ENCODE results near the gene FAM50B. TPM values are rescaled to one million over a fixed set of nuclear protein-coding genes. Genes with fewer than 3 reads are reported as not detected.

The FAM50B gene
- total and polyA plus RNA-seq, 2 experiments from 2014 or later = 4.4 to 4.8 TPM

GRCh38 chr6:3822747-3823445, 26.3 kb upstream of the FAM50B start:
- Mint-ChIP-seq H3K9me3 (no peaks in the 10 kb centered on the region; the same call in 2 of the 3 replicates), H3K4me1 (peaks cover 20% of the 10 kb centered on the region), H3K27me3 (ENCODE audit: insufficient read depth, low read depth, poor library complexity) (peaks cover 22% of the 10 kb centered on the region), H3K4me3 (no peak overlapping the region), H3K36me3 (ENCODE audit: low read depth) (no peaks in the 10 kb centered on the region), H3K27ac (no peak overlapping the region)
- DNase-seq (ENCODE audit: low spot score) = no peak
- TF ChIP-seq CREB1 (CRISPR knock-in tag; IDR thresholded peaks at IDR 0.05; ENCODE audit: low read depth) (no peak), REST (IDR thresholded peaks at IDR 0.05; ENCODE audit: unreplicated experiment) (no peak), ETS1 (IDR thresholded peaks at IDR 0.05) (no peak), ZNF114 (CRISPR knock-in tag; IDR thresholded peaks at IDR 0.05) (no peak), ZNF331 (CRISPR knock-in tag; IDR thresholded peaks at IDR 0.05; ENCODE audit: low read depth) (no peak), EZH2 (IDR thresholded peaks at IDR 0.05; ENCODE audit: low read depth, unreplicated experiment) (no peak), EZH2phosphoT487 (IDR thresholded peaks at IDR 0.05; ENCODE audit: unreplicated experiment) (no peak), POLR2AphosphoS5 (IDR thresholded peaks at IDR 0.05; ENCODE audit: low read depth) (no peak), NANOG (IDR thresholded peaks at IDR 0.05; ENCODE audit: borderline replicate concordance) (no peak)
- Histone ChIP-seq H3K4me1 (ENCODE audit: insufficient read depth) (no peaks in the 10 kb centered on the region; the same call in 1 of the 2 replicates), H3F3A (replicated peaks; ENCODE audit: low read depth) (no peaks in the 10 kb centered on the region), H3K27ac (ENCODE audit: low read depth) (no peak overlapping the region), H3K9me2 (ENCODE audit: insufficient read depth) (no peaks in the 10 kb centered on the region), H3K27me3 (ENCODE audit: insufficient read depth) (no peaks in the 10 kb centered on the region), H3K36me3 (ENCODE audit: insufficient read depth) (no peaks in the 10 kb centered on the region), H4K20me1 (replicated peaks; ENCODE audit: insufficient read depth) (no peaks in the 10 kb centered on the region), H3K79me2 (replicated peaks; ENCODE audit: insufficient read depth) (no peaks in the 10 kb centered on the region), H2AFZ (no peak overlapping the region), H3K4me3 (no peak overlapping the region), H3K4me2 (no peak overlapping the region)
- no peak for ATAC-seq

- Histone ChIP-seq H2AFZ (no peak overlapping the region; the same call in 1 of the 2 replicates), H3K4me2 (no peak overlapping the region), H3K79me2 (replicated peaks; ENCODE audit: insufficient read depth) (no peaks in the 10 kb centered on the region), H3F3A (replicated peaks; ENCODE audit: low read depth) (no peaks in the 10 kb centered on the region), H4K20me1 (replicated peaks; ENCODE audit: insufficient read depth) (no peaks in the 10 kb centered on the region), H3K9me2 (ENCODE audit: insufficient read depth) (no peaks in the 10 kb centered on the region), H3K27me3 (ENCODE audit: insufficient read depth) (no peaks in the 10 kb centered on the region), H3K4me1 (ENCODE audit: insufficient read depth) (no peaks in the 10 kb centered on the region; the same call in 1 of the 2 replicates), H3K27ac (ENCODE audit: low read depth) (no peak overlapping the region), H3K36me3 (ENCODE audit: insufficient read depth) (no peaks in the 10 kb centered on the region), H3K4me3 (no peak overlapping the region)
- no peak overlapping the region for H3K27ac Mint-ChIP-seq
- H3K9me3 Mint-ChIP-seq = no peaks in the 10 kb centered on the region; the same call in 2 of the 3 replicates
- DNase-seq (ENCODE audit: low spot score) = no peak
- H3K4me3 Mint-ChIP-seq = no peak overlapping the region
- H3K27me3 Mint-ChIP-seq (ENCODE audit: insufficient read depth, low read depth, poor library complexity) = peaks cover 22% of the 10 kb centered on the region
- no peaks in the 10 kb centered on the region for H3K36me3 Mint-ChIP-seq (ENCODE audit: low read depth)
- TF ChIP-seq EZH2 (IDR thresholded peaks at IDR 0.05; ENCODE audit: low read depth, unreplicated experiment) (no peak), REST (IDR thresholded peaks at IDR 0.05; ENCODE audit: unreplicated experiment) (no peak), CREB1 (CRISPR knock-in tag; IDR thresholded peaks at IDR 0.05; ENCODE audit: low read depth) (no peak), ZNF331 (CRISPR knock-in tag; IDR thresholded peaks at IDR 0.05; ENCODE audit: low read depth) (no peak), ETS1 (IDR thresholded peaks at IDR 0.05) (no peak), POLR2AphosphoS5 (IDR thresholded peaks at IDR 0.05; ENCODE audit: low read depth) (no peak), CTCF (conservative IDR thresholded peaks at IDR 0.05; ENCODE audit: low read depth in 2 of 2) (no peak)
- peaks cover 17% of the 10 kb centered on the region for H3K4me1 Mint-ChIP-seq
- ATAC-seq = no peak
Observed at GRCh38 chr6:3823671-3824070, 25.5 kb upstream of the FAM50B start.

Measured in GM23338 (cell line).